Kidney (tissue), 14 donors: Measurements from ENCODE around the gene MRPL55. TPM values are rescaled to one million over a fixed set of nuclear protein-coding genes. Genes with fewer than 3 reads are reported as not detected.
A peak's percentile ranks its signal among the peaks of the same experiment; 100 is the strongest.

Experiments used
- DNase-seq, 5 donors: peaks; one replicate each; pipeline ENCODE4 v3.0.0-alpha.2; 2013 to 2020
- FAIRE-seq: peaks from 2 replicates; lab custom pipeline; 2012; peaks lifted over from hg19 to GRCh38; lab: Jason Lieb, UNC
- H3K27ac ChIP-seq, 2 donors: one replicate each; pipeline ENCODE4 v1.7.0; 2013; ENCODE audit warnings: low read depth in 2 of 2, low read length in 2 of 2, inconsistent platforms in 1 of 2
- H3K27me3 ChIP-seq: one replicate; pipeline ENCODE4 v1.7.1; 2013; ENCODE audit warnings: low read length, inconsistent platforms; ENCODE audit not compliant: control insufficient read depth, insufficient read depth
- H3K36me3 ChIP-seq, 3 donors: one replicate each; pipeline versions ENCODE4 v1.7.0 to v1.7.1; 2013; ENCODE audit warnings: low read length in 3 of 3, control low read depth in 1 of 3, inconsistent platforms in 1 of 3; ENCODE audit not compliant: insufficient read depth in 3 of 3, control insufficient read depth in 2 of 3
- H3K4me1 ChIP-seq, 3 donors: one replicate each; pipeline versions ENCODE4 v1.7.0 to v1.7.1; 2013; ENCODE audit warnings: low read length in 3 of 3, inconsistent platforms in 1 of 3, low read depth in 1 of 3; ENCODE audit not compliant: control insufficient read depth in 2 of 3, insufficient read depth in 2 of 3
- H3K4me3 ChIP-seq, 3 donors: one replicate each; pipeline versions ENCODE4 v1.7.0 to v1.8.1; 2013; ENCODE audit warnings: low read length in 3 of 3, control low read depth in 1 of 3, inconsistent platforms in 1 of 3
- H3K9ac ChIP-seq, 3 donors: one replicate each; pipeline versions ENCODE4 v1.7.0 to v1.7.1; 2013; ENCODE audit warnings: low read length in 3 of 3, control low read depth in 1 of 3, inconsistent platforms in 1 of 3
- H3K9me3 ChIP-seq, 3 donors: one replicate each; pipeline versions ENCODE4 v1.7.0 to v1.7.1; 2013; ENCODE audit warnings: low read length in 3 of 3, control low read depth in 1 of 3, inconsistent platforms in 1 of 3; ENCODE audit not compliant: control insufficient read depth in 2 of 3, insufficient read depth in 1 of 3
- CTCF ChIP-seq: IDR thresholded peaks from 3 replicates; pipeline ENCODE4 v1.5.1; 2012; ENCODE audit warnings: mild to moderate bottlenecking, moderate library complexity, borderline replicate concordance; ENCODE audit not compliant: insufficient read depth; ENCODE audit errors: extremely low read depth
- intact Hi-C: fragments of 100-400 bp; cut with DNase I; formaldehyde crosslinking; loops from one replicate; pipeline ENCODE4 v1.11.1; 2022
- polyA plus RNA-seq: library from polyadenylated mRNA; stranded (reverse); fragments of 350-450 nt; fragmentation: Illumina TruSeq; extraction: RNeasy Lipid Tissue Mini Kit (QIAGEN cat#74804); gene quantifications from one replicate; pipeline ENCODE4 v1.2.3, GENCODE V29; 2014; ENCODE audit warnings: low read depth, low replicate concordance; ENCODE audit not compliant: insufficient read depth
- total RNA-seq: library from RNA; stranded (reverse); fragmentation: NEBNext Ultra II Directional; extraction: Animal tissue kit (Norgen Biotek cat#: 25700); gene quantifications from one replicate; pipeline ENCODE4 v1.2.1, GENCODE V29; 2021
- donor health status: control.
- donor health status: control.
- donor health status: control.
- donor health status: control.
- donor health status: control.
- donor health status: DM: yes; HTN: yes; CAD: no.
- donor health status: Normal renal cell carcinoma (clear cell type).

Gene MRPL55
- total and polyA plus RNA-seq, 2 donors from 2014 or later = 37.8 to 141 TPM

- DNase-seq = peak in 2 of 5 donors; percentile 22 to 50
These were observed 46.8 kb upstream of the MRPL55 start for GRCh38 chr1:228155596-228156514.

GRCh38 chr1:228154670-228155571, 45.8 kb upstream of the MRPL55 start:
- Histone ChIP-seq H3K27me3 (peaks cover 7% of the 10 kb centered on the region), H3K4me3 (no peak overlapping the region), H3K27ac (no peak overlapping the region), H3K4me1 (peaks cover 0 to 20% (median 0%) of the 10 kb centered on the region in 3 donors), H3K9ac (no peak overlapping the region), H3K36me3 (no peaks in the 10 kb centered on the region), H3K9me3 (no peaks in the 10 kb centered on the region)
- FAIRE-seq (no peak), DNase-seq (peak in 1 of 5 donors; percentile 67)
- TF ChIP-seq CTCF = no peak
- intact Hi-C loops = no loop called here

More at GRCh38 chr1:228155596-228156514, 46.8 kb upstream of the MRPL55 start:
- no peak for FAIRE-seq
- Histone ChIP-seq H3K9me3 (no peaks in the 10 kb centered on the region), H3K4me3 (no peak overlapping the region), H3K9ac (no peak overlapping the region), H3K27ac (no peak overlapping the region), H3K27me3 (peaks cover 7% of the 10 kb centered on the region), H3K36me3 (no peaks in the 10 kb centered on the region), H3K4me1 (peaks cover 0 to 12% (median 0%) of the 10 kb centered on the region in 3 donors)
- intact Hi-C loops = no loop called here
- TF ChIP-seq CTCF = no peak

GRCh38 chr1:228154021-228154669, 45.0 kb upstream of the MRPL55 start:
- Histone ChIP-seq H3K9ac (no peak overlapping the region), H3K4me3 (no peak overlapping the region), H3K27me3 (peaks cover 5% of the 10 kb centered on the region), H3K4me1 (peaks cover 0 to 25% (median 2%) of the 10 kb centered on the region in 3 donors), H3K9me3 (no peaks in the 10 kb centered on the region), H3K27ac (no peak overlapping the region), H3K36me3 (no peaks in the 10 kb centered on the region)
- intact Hi-C loops = no loop called here
- no peak for FAIRE-seq
- peak in 1 of 5 donors; percentile 32 for DNase-seq
- no peak for TF ChIP-seq CTCF
